ENCODE data around the gene SETD4.

DNA sequence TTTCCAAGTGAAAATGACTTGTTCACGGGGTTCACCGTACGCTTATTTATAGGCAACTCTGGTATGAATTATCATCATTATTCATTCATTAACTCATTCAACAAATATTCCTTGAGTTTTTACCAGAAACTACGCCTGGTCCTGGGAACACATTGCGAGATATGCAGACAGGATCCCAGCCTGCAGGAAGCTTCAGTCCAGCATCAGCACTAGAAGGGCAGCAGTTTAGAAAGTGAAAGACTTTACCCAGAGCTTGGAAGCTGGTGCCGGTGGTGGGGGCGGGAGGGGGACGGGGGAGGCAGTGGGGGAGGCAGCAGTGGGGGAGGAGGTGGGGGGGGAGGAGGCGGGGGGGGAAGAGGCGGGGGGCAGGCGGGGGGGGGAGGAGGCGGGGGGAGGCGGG, 55.9 kb downstream of the SETD4 start:
- TF ChIP-seq CTCF (IDR thresholded peaks at IDR 0.05) (no peak), POLR2AphosphoS5 (IDR thresholded peaks at IDR 0.05; ENCODE audit: low read depth, low read length) (no peak), TCF7L2 (IDR thresholded peaks at IDR 0.05; ENCODE audit: low read depth, low read length) (no peak), SIN3A (IDR thresholded peaks at IDR 0.05; ENCODE audit: borderline replicate concordance, insufficient read depth, low read depth, low read length) (no peak)
- TF ChIP-seq, protein P1, sequence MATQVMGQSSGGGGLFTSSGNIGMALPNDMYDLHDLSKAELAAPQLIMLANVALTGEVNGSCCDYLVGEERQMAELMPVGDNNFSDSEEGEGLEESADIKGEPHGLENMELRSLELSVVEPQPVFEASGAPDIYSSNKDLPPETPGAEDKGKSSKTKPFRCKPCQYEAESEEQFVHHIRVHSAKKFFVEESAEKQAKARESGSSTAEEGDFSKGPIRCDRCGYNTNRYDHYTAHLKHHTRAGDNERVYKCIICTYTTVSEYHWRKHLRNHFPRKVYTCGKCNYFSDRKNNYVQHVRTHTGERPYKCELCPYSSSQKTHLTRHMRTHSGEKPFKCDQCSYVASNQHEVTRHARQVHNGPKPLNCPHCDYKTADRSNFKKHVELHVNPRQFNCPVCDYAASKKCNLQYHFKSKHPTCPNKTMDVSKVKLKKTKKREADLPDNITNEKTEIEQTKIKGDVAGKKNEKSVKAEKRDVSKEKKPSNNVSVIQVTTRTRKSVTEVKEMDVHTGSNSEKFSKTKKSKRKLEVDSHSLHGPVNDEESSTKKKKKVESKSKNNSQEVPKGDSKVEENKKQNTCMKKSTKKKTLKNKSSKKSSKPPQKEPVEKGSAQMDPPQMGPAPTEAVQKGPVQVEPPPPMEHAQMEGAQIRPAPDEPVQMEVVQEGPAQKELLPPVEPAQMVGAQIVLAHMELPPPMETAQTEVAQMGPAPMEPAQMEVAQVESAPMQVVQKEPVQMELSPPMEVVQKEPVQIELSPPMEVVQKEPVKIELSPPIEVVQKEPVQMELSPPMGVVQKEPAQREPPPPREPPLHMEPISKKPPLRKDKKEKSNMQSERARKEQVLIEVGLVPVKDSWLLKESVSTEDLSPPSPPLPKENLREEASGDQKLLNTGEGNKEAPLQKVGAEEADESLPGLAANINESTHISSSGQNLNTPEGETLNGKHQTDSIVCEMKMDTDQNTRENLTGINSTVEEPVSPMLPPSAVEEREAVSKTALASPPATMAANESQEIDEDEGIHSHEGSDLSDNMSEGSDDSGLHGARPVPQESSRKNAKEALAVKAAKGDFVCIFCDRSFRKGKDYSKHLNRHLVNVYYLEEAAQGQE (IDR thresholded peaks at IDR 0.05; ENCODE audit: insufficient read depth in 1 of 2, low read depth in 2 of 2, low read length in 1 of 2), result no peak
